ENCODE results near the gene OLA1. TPM values are rescaled to one million over a fixed set of nuclear protein-coding genes. Genes with fewer than 3 reads are reported as not detected.

OLA1 gene
- total and polyA plus RNA-seq, 9 of the 15 experiments (the other 6 are each of a cell fraction or from before 2014, with no cell fraction given): 208 to 353 (median 225) TPM

GRCh38 chr2:174039551-174040416 is 208.5 kb downstream of the OLA1 start (continued):
- TF ChIP-seq, protein P1, sequence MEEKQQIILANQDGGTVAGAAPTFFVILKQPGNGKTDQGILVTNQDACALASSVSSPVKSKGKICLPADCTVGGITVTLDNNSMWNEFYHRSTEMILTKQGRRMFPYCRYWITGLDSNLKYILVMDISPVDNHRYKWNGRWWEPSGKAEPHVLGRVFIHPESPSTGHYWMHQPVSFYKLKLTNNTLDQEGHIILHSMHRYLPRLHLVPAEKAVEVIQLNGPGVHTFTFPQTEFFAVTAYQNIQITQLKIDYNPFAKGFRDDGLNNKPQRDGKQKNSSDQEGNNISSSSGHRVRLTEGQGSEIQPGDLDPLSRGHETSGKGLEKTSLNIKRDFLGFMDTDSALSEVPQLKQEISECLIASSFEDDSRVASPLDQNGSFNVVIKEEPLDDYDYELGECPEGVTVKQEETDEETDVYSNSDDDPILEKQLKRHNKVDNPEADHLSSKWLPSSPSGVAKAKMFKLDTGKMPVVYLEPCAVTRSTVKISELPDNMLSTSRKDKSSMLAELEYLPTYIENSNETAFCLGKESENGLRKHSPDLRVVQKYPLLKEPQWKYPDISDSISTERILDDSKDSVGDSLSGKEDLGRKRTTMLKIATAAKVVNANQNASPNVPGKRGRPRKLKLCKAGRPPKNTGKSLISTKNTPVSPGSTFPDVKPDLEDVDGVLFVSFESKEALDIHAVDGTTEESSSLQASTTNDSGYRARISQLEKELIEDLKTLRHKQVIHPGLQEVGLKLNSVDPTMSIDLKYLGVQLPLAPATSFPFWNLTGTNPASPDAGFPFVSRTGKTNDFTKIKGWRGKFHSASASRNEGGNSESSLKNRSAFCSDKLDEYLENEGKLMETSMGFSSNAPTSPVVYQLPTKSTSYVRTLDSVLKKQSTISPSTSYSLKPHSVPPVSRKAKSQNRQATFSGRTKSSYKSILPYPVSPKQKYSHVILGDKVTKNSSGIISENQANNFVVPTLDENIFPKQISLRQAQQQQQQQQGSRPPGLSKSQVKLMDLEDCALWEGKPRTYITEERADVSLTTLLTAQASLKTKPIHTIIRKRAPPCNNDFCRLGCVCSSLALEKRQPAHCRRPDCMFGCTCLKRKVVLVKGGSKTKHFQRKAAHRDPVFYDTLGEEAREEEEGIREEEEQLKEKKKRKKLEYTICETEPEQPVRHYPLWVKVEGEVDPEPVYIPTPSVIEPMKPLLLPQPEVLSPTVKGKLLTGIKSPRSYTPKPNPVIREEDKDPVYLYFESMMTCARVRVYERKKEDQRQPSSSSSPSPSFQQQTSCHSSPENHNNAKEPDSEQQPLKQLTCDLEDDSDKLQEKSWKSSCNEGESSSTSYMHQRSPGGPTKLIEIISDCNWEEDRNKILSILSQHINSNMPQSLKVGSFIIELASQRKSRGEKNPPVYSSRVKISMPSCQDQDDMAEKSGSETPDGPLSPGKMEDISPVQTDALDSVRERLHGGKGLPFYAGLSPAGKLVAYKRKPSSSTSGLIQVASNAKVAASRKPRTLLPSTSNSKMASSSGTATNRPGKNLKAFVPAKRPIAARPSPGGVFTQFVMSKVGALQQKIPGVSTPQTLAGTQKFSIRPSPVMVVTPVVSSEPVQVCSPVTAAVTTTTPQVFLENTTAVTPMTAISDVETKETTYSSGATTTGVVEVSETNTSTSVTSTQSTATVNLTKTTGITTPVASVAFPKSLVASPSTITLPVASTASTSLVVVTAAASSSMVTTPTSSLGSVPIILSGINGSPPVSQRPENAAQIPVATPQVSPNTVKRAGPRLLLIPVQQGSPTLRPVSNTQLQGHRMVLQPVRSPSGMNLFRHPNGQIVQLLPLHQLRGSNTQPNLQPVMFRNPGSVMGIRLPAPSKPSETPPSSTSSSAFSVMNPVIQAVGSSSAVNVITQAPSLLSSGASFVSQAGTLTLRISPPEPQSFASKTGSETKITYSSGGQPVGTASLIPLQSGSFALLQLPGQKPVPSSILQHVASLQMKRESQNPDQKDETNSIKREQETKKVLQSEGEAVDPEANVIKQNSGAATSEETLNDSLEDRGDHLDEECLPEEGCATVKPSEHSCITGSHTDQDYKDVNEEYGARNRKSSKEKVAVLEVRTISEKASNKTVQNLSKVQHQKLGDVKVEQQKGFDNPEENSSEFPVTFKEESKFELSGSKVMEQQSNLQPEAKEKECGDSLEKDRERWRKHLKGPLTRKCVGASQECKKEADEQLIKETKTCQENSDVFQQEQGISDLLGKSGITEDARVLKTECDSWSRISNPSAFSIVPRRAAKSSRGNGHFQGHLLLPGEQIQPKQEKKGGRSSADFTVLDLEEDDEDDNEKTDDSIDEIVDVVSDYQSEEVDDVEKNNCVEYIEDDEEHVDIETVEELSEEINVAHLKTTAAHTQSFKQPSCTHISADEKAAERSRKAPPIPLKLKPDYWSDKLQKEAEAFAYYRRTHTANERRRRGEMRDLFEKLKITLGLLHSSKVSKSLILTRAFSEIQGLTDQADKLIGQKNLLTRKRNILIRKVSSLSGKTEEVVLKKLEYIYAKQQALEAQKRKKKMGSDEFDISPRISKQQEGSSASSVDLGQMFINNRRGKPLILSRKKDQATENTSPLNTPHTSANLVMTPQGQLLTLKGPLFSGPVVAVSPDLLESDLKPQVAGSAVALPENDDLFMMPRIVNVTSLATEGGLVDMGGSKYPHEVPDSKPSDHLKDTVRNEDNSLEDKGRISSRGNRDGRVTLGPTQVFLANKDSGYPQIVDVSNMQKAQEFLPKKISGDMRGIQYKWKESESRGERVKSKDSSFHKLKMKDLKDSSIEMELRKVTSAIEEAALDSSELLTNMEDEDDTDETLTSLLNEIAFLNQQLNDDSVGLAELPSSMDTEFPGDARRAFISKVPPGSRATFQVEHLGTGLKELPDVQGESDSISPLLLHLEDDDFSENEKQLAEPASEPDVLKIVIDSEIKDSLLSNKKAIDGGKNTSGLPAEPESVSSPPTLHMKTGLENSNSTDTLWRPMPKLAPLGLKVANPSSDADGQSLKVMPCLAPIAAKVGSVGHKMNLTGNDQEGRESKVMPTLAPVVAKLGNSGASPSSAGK (IDR thresholded peaks at IDR 0.05): peak; percentile 53
- peak in 1 of 2 experiments; percentile 50; a peak in 1 of 4 replicates for TF ChIP-seq ZNF639 (CRISPR knock-in tag; conservative IDR thresholded peaks at IDR 0.05 in 1 of 2, IDR thresholded peaks at IDR 0.05 in 1 of 2)
- 0 out of 2 replicates have a peak, but pooled peaks have one; percentile 40 for TF ChIP-seq CREB3L1 (IDR thresholded peaks at IDR 0.05; ENCODE audit: borderline replicate concordance, low read depth)
- TF ChIP-seq CBFA2T3 (IDR thresholded peaks at IDR 0.05): peak; percentile 11; the same call in 1 of the 2 replicates
- TF ChIP-seq KAT7 (CRISPR knock-in tag; IDR thresholded peaks at IDR 0.05; ENCODE audit: borderline replicate concordance): no peak
- peak; percentile 54 for TF ChIP-seq TEAD4 (IDR thresholded peaks at IDR 0.05; ENCODE audit: low read length)
- no peak for TF ChIP-seq TEAD4 (CRISPR knock-in tag; IDR thresholded peaks at IDR 0.05; ENCODE audit: borderline replicate concordance)
- TF ChIP-seq EHMT2 (IDR thresholded peaks at IDR 0.05): peak; percentile 91
- TF ChIP-seq HNRNPLL (IDR thresholded peaks at IDR 0.05; ENCODE audit: low read depth, low read length, poor library complexity, severe bottlenecking): peak; percentile 43
- no peak for TF ChIP-seq MCM5 (IDR thresholded peaks at IDR 0.05; ENCODE audit: low read depth)
- peak; percentile 49; the same call in 1 of the 2 replicates for TF ChIP-seq MTA1 (IDR thresholded peaks at IDR 0.05; ENCODE audit: borderline replicate concordance)
- peak; percentile 73; the same call in 1 of the 2 replicates for TF ChIP-seq RNF2 (IDR thresholded peaks at IDR 0.05)

All from K562 (cell line).